SU-DHL-6 (cell line): Measurements from ENCODE around the gene POT1.

Source experiments
- CTCF ChIP-seq: fragments of 200-600 bp; sonication (generic); IDR thresholded peaks from one replicate; pipeline ENCODE4 v1.5.1; 2017; ENCODE audit warnings: antibody characterized with exemption, mild to moderate bottlenecking, low read length, moderate library complexity; ENCODE audit not compliant: insufficient read depth, poor library complexity, severe bottlenecking
- EZH2phosphoT487 ChIP-seq: fragments of 200-600 bp; sonication (generic), shearing (Covaris generic); conservative IDR thresholded peaks from 2 replicates; pipeline ENCODE4 v1.6.1; 2018; ENCODE audit warnings: mild to moderate bottlenecking, antibody characterized with exemption, low read length, moderate library complexity, mixed read lengths

DNA sequence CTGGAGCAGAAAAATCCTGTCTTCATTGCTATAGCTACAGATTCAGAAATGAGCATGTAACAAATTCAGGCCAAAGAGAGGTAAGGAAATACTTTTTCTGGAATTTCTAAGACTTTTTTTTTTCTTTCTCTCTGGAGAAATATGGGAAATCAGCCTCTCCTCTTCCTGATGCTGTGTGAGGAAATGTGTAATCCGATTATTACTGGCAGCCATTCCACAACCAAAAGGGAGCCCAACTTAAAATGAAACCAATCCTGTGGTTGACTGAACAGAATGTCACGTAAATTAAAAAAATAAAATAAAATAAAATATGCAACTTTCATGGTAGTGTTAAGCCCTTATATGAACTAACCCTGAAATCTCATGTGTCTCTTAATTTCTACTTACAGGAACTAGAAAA is 10.7 kb upstream of the POT1 start:
- TF ChIP-seq CTCF (no peak), EZH2phosphoT487 (no peak)
